Immature natural killer cell (primary cell): ENCODE measurements around the gene NFATC1. TPM values are rescaled to one million over a fixed set of nuclear protein-coding genes. Genes with fewer than 3 reads are reported as not detected.
A peak's percentile ranks its signal among the peaks of the same experiment; 100 is the strongest.

Source experiments
- DNase-seq, 3 donors: peaks; one replicate each; pipeline ENCODE4 v3.0.0; 2022; ENCODE audit warnings: mixed read lengths in 1 of 3
- H3K27ac Mint-ChIP-seq, 6 donors: one replicate each; pipeline ENCODE4 v1.8.0; 2020; ENCODE audit warnings: mixed read lengths in 6 of 6, mild to moderate bottlenecking in 5 of 6, inconsistent platforms in 4 of 6, moderate library complexity in 3 of 6
- H3K27me3 Mint-ChIP-seq, 3 donors: one replicate each; pipeline ENCODE4 v1.8.0; 2020 to 2021; ENCODE audit warnings: low read depth in 3 of 3, mild to moderate bottlenecking in 3 of 3, mixed read lengths in 3 of 3, moderate library complexity in 3 of 3, inconsistent platforms in 1 of 3
- H3K36me3 Mint-ChIP-seq, 3 donors: one replicate each; pipeline ENCODE4 v1.8.0; 2020; ENCODE audit warnings: mixed read lengths in 3 of 3, inconsistent platforms in 2 of 3, mild to moderate bottlenecking in 2 of 3
- H3K4me1 Mint-ChIP-seq, 2 donors: one replicate each; pipeline ENCODE4 v1.8.0; 2020; ENCODE audit warnings: inconsistent platforms in 2 of 2, mild to moderate bottlenecking in 2 of 2, mixed read lengths in 2 of 2, moderate library complexity in 1 of 2
- H3K4me3 Mint-ChIP-seq, 5 donors: one replicate each; pipeline ENCODE4 v1.8.0; 2020; ENCODE audit warnings: mild to moderate bottlenecking in 5 of 5, mixed read lengths in 5 of 5, inconsistent platforms in 3 of 5, moderate library complexity in 3 of 5
- H3K9me3 Mint-ChIP-seq, 6 donors: one replicate each; pipeline ENCODE4 v1.8.0; 2020; ENCODE audit warnings: mild to moderate bottlenecking in 6 of 6, mixed read lengths in 6 of 6, inconsistent platforms in 4 of 6, moderate library complexity in 3 of 6
- polyA plus RNA-seq, 3 donors: library from polyadenylated mRNA; unstranded; fragments of 300-500 nt; fragmentation: Illumina TruSeq; gene quantifications; one replicate each; pipeline ENCODE4 v1.2.3, GENCODE V29; 2021

Gene NFATC1
- polyA plus RNA-seq, 3 donors from 2014 or later = 3.1 to 17.6 (median 8.9) TPM

DNA sequence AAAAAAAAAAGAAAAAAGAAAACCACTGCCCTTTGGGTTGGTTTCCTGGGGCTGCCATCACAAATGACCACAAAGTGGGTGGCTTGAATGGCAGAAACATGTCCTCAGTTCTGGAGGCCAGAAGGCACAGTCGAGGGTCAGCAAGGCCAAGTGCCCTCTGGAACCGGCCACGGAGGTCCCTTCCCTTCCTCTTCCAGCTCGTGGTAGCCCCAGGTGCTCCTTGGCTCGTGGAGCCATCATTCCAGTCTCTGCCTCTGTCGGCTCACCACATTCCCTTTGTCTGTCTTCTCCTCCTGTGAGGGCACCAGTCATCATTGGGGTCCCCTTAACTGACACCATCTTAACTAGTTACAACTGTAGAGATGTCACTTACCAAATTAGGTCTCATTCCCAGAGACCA lies 8.5 kb upstream of the NFATC1 start:
- Mint-ChIP-seq H3K36me3 (peaks cover 0 to 3% (median 0%) of the 10 kb centered on the region in 3 donors), H3K27me3 (peaks cover 2 to 34% (median 22%) of the 10 kb centered on the region in 3 donors), H3K27ac (no peak overlapping the region), H3K4me3 (no peak overlapping the region), H3K4me1 (peaks cover 1 to 7% of the 10 kb centered on the region in 2 donors), H3K9me3 (peaks cover 0 to 1% (median 0%) of the 10 kb centered on the region in 6 donors)
- no peak for DNase-seq

DNA sequence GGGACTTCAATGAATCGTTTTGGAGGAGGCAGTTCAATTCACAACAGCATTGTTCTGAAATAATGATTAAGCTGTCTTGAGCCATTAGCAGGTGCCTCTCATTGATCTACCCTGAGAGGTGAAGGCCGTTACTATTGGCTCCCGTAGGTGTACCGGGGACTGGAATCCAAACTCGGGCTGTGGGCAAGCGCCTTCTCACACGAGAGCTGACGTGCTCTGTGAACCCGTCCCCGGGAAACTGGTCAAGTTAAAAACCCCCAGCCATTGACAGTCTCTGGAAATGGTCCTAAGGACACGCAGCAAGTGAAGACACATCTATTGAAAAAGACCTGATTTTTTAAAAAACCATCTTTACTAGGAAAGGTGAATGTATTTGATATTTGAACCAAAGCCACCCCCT lies 8.1 kb upstream of the NFATC1 start:
- H3K9me3 Mint-ChIP-seq = peaks cover 0 to 2% (median 0%) of the 10 kb centered on the region in 6 donors
- peaks cover 5 to 10% of the 10 kb centered on the region in 2 donors for H3K4me1 Mint-ChIP-seq
- DNase-seq = no peak
- peaks cover 6 to 38% (median 25%) of the 10 kb centered on the region in 3 donors for H3K27me3 Mint-ChIP-seq
- peaks cover 0 to 4% (median 0%) of the 10 kb centered on the region in 3 donors for H3K36me3 Mint-ChIP-seq
- H3K4me3 Mint-ChIP-seq = no peak overlapping the region
- H3K27ac Mint-ChIP-seq = no peak overlapping the region

DNA sequence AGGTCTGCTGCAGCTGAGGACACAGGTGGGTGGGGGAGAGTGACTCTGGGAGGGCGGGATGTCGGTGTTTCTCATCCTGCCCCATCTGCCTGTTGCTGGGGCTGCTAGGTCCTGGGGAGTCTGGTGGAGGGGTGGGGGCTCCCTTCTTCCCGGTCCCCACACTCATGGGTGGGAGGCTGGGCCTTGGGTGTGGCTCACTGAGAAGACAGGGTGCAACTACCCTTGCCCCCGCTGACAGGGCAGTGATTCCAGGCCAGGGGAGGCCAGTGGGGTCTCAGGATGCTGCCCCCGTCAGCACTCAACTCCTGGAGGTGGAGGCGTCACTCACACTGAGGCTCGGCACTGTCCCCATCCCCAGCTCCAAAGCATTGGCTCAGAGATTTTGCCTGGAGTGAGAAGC lies 7.7 kb upstream of the NFATC1 start:
- Mint-ChIP-seq H3K4me3 (no peak overlapping the region), H3K4me1 (peaks cover 10 to 13% of the 10 kb centered on the region in 2 donors), H3K36me3 (peaks cover 0 to 4% (median 0%) of the 10 kb centered on the region in 3 donors), H3K27ac (no peak overlapping the region), H3K27me3 (peaks cover 6 to 41% (median 29%) of the 10 kb centered on the region in 3 donors), H3K9me3 (peaks cover 0 to 2% (median 0%) of the 10 kb centered on the region in 6 donors)
- DNase-seq = no peak

DNA sequence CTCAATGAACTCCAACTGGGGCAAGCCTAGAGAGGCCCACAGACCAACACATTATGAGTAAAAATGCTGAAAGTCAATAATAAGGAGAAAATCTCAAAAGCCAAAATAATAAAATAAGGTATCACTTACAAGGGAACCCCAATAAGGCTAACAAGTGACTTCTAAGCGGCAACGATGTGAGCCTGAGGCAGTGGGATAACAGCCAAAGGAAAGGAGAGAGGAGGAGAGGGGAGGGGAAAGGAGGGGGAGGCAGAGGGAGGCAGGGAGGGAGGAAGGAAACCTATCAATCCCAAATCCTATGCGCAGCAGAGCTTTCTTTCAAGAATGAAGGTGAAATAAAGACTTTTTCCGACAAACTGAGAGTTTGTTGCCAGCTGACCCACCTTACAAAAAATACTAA lies 6.0 kb upstream of the NFATC1 start:
- Mint-ChIP-seq H3K27ac (no peak overlapping the region), H3K4me3 (no peak overlapping the region), H3K27me3 (peaks cover 6 to 45% (median 35%) of the 10 kb centered on the region in 3 donors), H3K36me3 (peaks cover 0 to 4% (median 0%) of the 10 kb centered on the region in 3 donors), H3K4me1 (peaks cover 14 to 19% of the 10 kb centered on the region in 2 donors), H3K9me3 (peaks cover 0 to 2% (median 0%) of the 10 kb centered on the region in 6 donors)
- DNase-seq = no peak

DNA sequence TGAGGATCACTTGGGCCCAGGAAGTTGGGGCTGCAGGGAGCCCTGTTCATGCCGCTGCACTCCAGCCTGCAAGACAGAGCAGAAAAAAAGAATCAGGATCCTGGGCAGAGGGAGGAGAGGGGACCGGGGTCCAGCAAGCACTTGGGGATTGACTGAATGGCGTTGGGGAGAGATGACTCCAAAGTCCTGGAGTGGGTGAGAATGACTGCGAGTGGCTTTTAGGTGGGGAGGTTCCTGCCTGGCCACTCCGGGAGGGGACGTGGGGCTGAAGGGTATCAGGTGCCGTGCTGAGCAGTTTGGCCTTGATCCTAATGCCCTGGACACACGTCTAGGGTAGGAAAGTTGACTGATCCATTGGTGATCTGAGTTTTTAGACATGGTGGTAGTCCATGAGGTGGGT lies 3.5 kb upstream of the NFATC1 start:
- Mint-ChIP-seq H3K27ac (peak overlapping the region in 1 of 6 donors; percentile 82), H3K36me3 (peaks cover 0 to 4% (median 0%) of the 10 kb centered on the region in 3 donors)
- DNase-seq = no peak

DNA sequence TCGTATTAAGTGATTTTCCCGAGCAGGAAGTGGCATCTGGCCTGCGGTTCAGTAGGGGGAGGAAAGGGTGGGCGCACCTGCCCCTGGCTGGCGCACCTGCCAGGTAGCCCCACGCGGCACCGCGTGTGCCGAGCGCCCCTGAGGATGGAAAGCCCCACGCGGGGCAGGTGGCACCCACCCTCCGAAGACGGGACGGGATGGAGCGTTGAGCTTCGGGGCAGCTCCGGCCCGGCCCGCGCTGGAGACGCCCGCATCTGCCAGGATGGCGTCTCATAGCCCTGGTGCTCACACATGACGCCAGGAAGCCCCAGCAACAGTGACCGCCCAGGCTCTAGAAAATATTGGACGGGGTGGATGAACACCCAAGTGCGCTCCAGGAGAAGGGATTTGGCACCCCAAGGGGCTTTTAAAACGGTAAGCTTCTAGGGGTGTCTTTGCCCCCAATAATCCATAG lies 2.5 kb upstream of the NFATC1 start:
- Mint-ChIP-seq H3K9me3 (peaks cover 0 to 2% (median 0%) of the 10 kb centered on the region in 6 donors), H3K4me3 (peak overlapping the region; percentile 85 to 95 (median 89)), H3K4me1 (peaks cover 17 to 24% of the 10 kb centered on the region in 2 donors), H3K27ac (peak overlapping the region in 2 of 6 donors; percentile 56 to 74), H3K27me3 (peaks cover 7 to 38% (median 35%) of the 10 kb centered on the region in 3 donors), H3K36me3 (peaks cover 0 to 4% (median 0%) of the 10 kb centered on the region in 3 donors)
- no peak for DNase-seq

More for the DNA sequence above, 3.5 kb upstream of the NFATC1 start:
- Mint-ChIP-seq H3K9me3 (peaks cover 0 to 2% (median 0%) of the 10 kb centered on the region in 6 donors), H3K27me3 (peaks cover 7 to 45% (median 37%) of the 10 kb centered on the region in 3 donors), H3K4me3 (peak overlapping the region; percentile 22 to 79 (median 62)), H3K4me1 (peaks cover 17 to 24% of the 10 kb centered on the region in 2 donors)

DNA sequence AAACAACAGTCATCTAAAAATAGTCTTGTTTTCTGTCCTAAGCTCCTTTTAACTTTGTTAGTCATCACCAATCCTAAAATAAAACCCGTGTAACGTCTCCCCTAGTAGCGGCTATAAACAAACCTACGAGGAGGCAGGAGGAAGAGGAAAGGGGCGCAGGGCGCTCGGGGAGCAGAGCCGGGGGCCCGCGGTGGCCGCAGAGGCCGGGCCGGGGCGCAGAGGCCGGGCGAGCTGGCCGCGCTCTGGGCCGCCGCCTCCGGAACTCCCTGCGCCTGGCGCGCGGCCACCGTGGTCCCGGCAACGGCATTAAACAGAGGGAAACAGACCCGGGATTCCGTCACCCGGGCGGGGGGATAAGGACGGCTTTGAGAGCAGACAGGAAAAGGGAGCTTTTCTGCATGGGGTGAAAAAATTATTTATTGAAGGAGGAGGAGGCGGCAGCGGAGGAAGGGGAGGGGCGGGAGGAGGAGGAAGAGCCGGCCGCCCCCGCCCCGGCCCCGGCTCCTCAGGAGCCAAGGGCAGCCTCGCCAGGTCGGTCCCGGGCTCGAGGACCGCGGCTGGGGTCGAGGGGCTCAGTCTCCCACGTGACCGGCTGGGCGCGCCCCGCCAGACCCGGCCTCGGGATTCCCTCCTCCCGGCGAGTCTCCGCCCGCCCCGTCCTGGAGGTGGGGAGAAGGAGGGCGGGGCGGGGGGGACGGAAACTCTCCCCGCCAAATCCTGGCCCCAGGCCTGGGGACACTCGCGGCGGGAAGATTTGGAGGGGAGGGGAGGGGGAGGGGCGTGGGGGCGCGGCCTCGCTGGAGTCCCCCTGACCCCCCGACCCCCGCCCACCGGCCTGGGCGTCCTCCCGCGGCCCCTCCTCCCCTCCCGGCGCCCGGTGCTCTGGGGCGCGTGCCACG lies 1.8 kb upstream of the NFATC1 start:
- Mint-ChIP-seq H3K9me3 (peaks cover 0 to 2% (median 0%) of the 10 kb centered on the region in 6 donors), H3K4me1 (peaks cover 21 to 27% of the 10 kb centered on the region in 2 donors), H3K27ac (peak overlapping the region in 4 of 6 donors; percentile 56 to 77 (median 74))

DNA sequence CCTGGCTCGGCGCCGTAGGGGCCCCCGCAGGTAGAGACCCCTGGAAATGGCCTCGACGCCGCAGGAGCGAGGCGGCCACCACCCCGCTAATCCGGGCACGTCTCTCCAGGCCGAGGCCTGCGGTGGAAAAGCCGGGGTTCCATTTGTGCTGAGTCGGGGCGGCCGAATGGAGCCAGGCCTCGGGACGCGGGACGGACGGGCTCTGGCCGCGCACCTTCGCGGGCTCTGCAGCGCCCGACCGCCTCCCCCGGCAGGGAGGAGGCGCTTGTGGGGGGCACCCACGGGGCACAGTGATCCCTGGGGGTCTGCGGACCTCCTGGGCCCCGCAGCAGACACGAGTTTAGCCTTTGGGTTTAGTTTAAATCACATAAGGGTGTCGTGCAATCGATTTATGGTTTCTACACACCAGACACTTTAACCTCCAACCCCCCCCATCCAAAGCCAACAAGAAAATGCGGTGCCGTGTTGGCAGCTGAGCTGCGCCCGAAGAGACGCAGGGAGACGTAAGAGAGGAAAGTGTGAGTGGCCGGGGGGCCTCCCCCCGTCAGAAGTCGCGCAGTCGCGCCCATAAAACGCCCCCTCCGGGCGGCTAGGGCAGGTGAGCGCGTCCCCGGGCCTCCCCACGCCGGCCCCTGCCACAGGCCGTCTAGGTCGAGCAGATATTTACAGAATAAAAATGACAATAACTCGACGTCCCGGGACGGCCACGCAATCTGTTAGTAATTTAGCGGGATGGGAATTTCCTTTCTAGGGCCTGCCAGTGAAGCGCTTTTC lies 1.0 kb upstream of the NFATC1 start:
- Mint-ChIP-seq H3K27me3 (peaks cover 6 to 38% (median 28%) of the 10 kb centered on the region in 3 donors), H3K36me3 (peaks cover 0 to 4% (median 0%) of the 10 kb centered on the region in 3 donors), H3K4me1 (peaks cover 24 to 31% of the 10 kb centered on the region in 2 donors), H3K9me3 (peaks cover 0 to 2% (median 0%) of the 10 kb centered on the region in 6 donors), H3K27ac (peak overlapping the region in 5 of 6 donors; percentile 35 to 82 (median 40)), H3K4me3 (peak overlapping the region; percentile 80 to 90 (median 84))
- peak; percentile 57 to 64 (median 60) for DNase-seq

More for the DNA sequence above, 1.8 kb upstream of the NFATC1 start:
- peaks cover 0 to 4% (median 0%) of the 10 kb centered on the region in 3 donors for H3K36me3 Mint-ChIP-seq
- peak overlapping the region; percentile 85 to 95 (median 89) for H3K4me3 Mint-ChIP-seq
- DNase-seq = peak in 2 of 3 donors; percentile 39 to 44
- peaks cover 7 to 39% (median 34%) of the 10 kb centered on the region in 3 donors for H3K27me3 Mint-ChIP-seq

DNA sequence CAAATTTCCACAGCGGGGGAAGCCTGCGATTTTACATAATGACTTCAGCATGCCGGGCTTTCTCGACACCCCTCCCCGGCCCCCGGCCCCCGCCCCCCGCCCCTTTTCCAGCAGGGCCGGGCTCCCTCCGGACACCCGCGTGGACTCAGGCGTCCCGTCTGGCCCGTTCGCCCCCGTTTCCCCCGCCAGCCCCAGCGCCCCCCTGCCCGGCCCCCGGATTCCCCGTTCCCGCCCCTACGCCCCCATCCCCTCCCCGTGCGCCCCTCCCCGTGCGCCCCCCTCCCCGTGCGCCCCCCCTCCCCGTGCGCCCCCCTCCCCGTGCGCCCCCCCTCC lies 456 bp upstream of the NFATC1 start:
- Mint-ChIP-seq H3K4me1 (peaks cover 24 to 31% of the 10 kb centered on the region in 2 donors), H3K27me3 (peaks cover 6 to 36% (median 28%) of the 10 kb centered on the region in 3 donors)

DNA sequence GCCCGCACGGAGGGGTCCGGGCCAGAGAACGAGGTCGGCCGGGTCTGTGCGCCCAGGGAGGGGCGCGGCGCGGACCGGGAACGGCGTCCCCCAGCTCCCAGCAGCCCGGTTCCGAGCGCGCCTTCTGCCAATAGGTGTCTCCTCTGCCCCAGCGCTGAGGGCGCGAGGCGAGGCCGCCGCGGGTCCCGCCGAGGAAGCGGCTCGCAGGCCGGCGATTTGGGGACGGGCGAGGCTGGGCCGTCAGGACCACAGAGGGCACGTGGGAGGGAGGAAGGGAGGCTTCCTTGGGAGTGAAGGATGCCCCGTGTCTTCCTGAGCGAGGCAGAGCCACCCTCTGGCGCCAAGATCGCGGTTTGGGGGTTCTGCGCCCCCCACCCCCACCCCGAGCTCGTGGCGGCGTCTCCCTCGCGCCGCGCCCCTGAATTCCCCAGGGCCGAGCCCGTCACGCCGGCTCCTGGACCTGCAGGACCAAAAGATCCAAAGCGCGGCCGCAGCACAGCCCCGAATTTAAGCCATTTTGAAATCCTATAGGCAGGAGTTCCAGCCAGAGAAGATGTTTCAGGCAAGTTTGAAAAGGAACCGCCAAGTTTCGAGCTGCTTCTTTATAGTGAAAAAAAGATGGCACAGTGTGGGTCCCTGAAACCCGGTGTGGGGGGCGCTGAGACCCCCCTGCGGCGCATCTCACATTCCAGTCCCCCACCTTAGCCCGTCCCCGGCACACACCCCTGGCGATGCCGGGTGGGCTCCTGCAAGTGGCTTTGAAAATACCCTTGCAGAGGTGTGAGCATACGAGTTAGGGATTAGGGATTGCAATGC lies 909 bp downstream of the NFATC1 start:
- no peak overlapping the region for H3K27ac Mint-ChIP-seq
- H3K4me3 Mint-ChIP-seq = peak overlapping the region in 1 of 5 donors; percentile 53
- peaks cover 0 to 4% (median 0%) of the 10 kb centered on the region in 3 donors for H3K36me3 Mint-ChIP-seq
- H3K4me1 Mint-ChIP-seq = peaks cover 31 to 39% of the 10 kb centered on the region in 2 donors
- peaks cover 9 to 28% (median 26%) of the 10 kb centered on the region in 3 donors for H3K27me3 Mint-ChIP-seq
- H3K9me3 Mint-ChIP-seq = peaks cover 0 to 2% (median 0%) of the 10 kb centered on the region in 6 donors
- DNase-seq = no peak

More for the DNA sequence above, 456 bp upstream of the NFATC1 start:
- Mint-ChIP-seq H3K27ac (peak overlapping the region in 2 of 6 donors; percentile 40 to 79), H3K4me3 (peak overlapping the region; percentile 80 to 90 (median 84)), H3K9me3 (peaks cover 0 to 2% (median 0%) of the 10 kb centered on the region in 6 donors), H3K36me3 (peaks cover 0 to 4% (median 0%) of the 10 kb centered on the region in 3 donors)
- no peak for DNase-seq

DNA sequence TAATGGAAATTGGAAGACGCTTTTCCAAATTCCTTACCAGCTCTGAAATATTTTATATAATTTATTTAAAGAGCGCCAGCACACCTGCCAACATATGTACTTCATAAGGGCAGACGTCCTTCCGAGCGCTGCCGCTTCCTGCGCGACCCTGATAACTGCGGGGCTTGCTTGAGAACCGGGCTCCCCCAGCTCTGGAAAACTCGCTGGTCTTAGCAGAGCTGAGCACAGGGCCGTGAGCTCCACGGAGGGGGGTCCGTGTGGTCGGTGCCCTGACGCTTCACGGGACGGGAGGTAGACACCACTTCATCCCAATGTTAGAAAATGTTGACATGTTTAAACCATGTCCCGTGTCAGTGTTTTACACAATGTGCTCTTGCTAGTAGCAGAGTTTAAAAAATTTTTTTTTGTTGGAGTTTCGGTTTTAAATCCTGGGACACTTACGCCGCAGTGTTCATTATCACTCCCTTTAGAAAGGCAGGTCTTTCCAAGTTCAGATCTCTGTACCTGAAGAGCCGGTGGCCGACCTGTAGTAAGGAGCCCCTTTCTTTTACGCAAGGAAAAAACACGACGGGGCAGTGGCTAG lies 1.6 kb downstream of the NFATC1 start:
- no peak overlapping the region for H3K27ac Mint-ChIP-seq

More for the DNA sequence above, 1.6 kb downstream of the NFATC1 start:
- Mint-ChIP-seq H3K4me1 (peaks cover 30 to 38% of the 10 kb centered on the region in 2 donors), H3K9me3 (no peaks in the 10 kb centered on the region), H3K27me3 (peaks cover 7 to 23% (median 22%) of the 10 kb centered on the region in 3 donors), H3K4me3 (peak overlapping the region in 3 of 5 donors; percentile 30 to 44 (median 43)), H3K36me3 (peaks cover 0 to under 1% (median 0%) of the 10 kb centered on the region in 3 donors)
- no peak for DNase-seq
